Iris pigment epithelial cell (primary cell): ENCODE results near the gene PSMD9.
A peak's percentile ranks its signal among the peaks of the same experiment; 100 is the strongest.
"Not testable (repeated sequence)": the region's sequence is repeated elsewhere in the genome, so short reads cannot be mapped to it uniquely, and the experiment has no call there.

Experiments used
- DNase-seq: peaks from one replicate; pipeline ENCODE4 v3.0.0-alpha.2; 2011; ENCODE audit warnings: low read depth

Gene PSMD9

GRCh38 chr12:121873216-121873569 lies 15.4 kb upstream of the PSMD9 start:
- DNase-seq: peak; percentile 20

GRCh38 chr12:121874071-121874470 lies 14.5 kb upstream of the PSMD9 start:
- no peak for DNase-seq

DNA sequence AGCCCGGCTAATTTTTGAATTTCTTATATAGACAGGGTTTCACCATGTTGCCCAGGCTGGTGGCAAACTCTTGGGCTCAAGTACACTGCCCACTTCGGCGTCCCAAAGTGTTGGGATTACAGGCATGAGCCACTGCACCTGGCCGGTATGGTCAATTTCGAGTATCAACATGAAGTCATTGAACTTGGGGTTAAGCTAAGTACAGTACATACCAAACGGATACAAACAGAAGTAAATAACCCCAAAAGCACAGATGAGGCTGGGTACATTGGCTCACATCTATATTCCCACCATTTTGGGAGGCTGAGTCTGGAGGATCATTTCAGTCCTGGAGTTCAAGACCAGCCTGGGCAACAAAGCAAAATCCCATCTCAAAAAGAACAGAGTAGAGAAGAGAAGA lies 13.0 kb upstream of the PSMD9 start:
- no peak for DNase-seq

GRCh38 chr12:121876080-121876447 lies 12.5 kb upstream of the PSMD9 start:
- DNase-seq: not testable (repeated sequence)

DNA sequence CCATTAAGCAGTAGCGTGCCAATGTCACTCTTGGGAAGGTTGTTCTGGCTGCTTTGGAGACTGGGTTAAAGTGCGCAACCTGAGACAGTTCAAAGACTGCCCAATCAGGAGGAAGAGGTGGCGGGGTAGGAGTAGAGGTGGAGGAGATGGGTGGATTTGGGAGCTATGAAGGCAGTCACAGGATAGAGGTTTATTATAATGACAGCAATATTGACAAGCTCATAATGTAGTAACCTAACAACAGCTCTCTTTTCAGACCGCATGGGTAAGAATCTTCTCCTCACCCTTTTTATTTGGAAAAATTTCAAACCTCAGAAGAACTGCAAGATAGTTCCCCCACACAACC lies 5.3 kb upstream of the PSMD9 start:
- DNase-seq: no peak

DNA sequence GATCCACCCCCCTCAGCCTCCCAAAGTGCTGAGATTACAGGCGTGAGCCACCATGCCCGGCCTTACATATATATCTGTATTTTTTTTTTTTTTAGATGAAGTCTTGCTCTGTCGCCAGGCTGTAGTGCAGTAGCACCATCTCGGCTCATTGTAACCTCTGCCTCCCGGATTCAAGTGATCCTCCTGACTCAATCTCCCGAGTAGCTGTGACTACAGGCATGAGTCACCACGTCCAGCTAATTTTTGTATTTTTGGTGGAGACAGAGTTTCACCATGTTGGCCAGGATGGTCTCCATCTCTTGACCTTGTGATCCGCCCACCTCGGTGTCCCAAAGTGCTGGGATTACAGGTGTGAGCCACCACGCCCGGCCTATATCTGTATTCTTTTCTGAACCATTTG lies 3.5 kb upstream of the PSMD9 start:
- DNase-seq: peak; percentile 63

DNA sequence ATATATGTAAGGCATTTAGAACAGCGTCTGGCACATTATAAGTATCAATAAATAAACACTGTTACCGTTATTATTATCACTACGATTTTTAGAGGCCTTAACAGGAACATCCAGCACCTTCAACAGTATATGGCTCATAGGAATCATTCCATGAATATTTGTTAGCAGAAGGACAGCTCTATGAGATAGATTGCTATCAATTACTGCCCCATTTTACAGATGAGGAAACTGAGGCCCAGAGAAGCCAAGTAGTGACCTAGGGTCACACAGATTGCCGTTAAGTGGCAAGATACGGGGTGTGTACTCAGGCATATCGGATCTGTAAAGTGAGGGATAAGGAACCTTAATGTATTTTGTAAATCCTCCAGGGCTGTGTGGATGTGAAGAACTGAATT lies 510 bp upstream of the PSMD9 start:
- no peak for DNase-seq

DNA sequence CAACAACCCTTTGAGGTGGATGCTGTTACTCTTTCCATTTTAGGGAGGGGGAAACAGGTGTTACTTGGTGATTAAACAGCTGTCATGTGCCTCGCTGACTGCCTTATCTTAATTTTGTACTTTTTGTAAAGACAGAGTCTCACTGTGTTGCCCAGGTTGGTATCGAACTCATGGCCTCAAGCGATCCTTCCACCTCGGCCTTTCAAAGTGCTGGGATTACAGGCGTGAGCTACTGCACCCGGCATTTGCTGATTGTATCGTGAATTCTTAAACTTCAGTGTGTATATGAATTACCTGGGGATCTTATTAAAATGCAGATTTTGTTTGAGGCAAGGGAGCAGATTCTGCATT lies 659 bp downstream of the PSMD9 start:
- no peak for DNase-seq

DNA sequence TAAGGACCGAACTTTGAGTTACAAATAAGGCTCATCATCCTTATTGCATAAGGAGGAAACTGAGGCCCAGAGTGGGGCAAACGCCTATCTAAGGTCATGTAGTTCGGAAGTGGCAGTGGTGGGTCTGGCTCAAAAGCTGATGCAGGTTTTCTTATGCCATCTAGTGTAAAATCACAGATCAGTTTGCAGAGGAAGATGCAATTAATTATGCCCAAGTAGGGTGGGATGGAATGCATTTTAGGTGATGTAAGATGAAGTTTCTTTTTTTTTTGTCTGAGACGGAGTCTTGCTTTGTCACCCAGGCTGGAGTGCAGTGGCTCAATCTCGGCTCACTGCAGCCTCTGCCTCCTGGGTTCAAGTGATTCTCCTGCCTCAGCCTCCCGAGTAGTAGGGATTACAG lies 1.1 kb downstream of the PSMD9 start:
- peak; percentile 11 for DNase-seq

DNA sequence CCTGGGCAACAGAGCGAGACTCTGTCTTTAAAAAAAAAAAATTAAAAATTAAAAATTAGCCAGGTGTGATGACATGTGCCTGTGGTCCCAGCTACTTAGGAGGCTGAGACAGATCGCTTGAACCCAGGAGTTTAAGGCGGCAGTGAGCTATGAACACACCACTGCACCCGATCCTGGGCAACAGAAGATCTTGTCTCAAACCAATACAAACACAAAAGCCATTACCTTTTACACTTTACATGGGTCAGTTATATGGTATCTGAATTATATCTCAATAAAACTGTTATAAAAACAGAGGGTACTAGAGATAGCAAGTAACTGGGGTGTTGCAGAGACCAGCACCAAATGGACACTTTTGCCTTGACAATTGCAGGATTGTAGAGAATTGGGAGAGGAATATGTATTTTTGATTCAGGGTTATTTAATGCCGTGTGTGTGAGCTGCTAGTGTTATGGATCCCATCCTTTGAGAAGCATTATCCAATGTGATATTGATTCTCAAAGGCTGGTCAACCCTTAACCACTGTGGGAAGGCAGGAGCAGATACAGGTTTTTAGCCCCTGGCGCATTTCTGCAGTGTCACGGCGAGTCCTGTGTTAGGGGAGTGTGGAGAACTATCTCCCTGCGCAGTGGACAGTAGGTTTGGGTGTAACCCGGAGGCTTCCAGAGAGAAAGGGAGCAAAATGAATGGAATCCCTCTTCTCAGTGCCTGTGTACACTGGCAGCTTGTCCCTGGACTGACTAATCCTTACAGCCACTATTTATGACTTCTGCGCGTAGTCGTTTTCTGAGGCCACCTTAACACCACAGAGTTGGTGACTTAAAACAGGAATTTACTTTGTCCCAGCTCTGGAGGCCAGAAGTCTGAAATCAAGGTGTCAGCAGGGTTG lies 4.3 kb downstream of the PSMD9 start:
- no peak for DNase-seq

GRCh38 chr12:121893961-121894460 lies 5.4 kb downstream of the PSMD9 start:
- peak; percentile 77 for DNase-seq

DNA sequence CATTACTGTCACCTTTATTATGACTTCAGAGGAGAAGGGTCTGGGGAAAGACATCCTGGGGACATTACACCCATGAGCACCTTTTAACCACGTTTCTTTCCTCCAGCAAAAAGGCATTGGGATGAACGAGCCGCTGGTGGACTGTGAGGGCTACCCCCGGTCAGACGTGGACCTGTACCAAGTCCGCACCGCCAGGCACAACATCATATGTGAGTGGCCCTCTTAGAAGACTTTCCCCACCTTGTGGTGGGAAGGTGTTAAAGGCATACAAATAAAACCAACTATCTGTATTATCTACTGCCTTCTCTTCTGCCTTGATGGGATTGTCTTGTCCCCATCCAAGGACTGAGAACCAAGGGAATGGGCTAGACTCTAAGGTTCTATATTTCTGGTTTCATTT lies 6.0 kb downstream of the PSMD9 start:
- DNase-seq: peak; percentile 69

GRCh38 chr12:121898287-121898686 lies 9.7 kb downstream of the PSMD9 start:
- DNase-seq: no peak

GRCh38 chr12:121899590-121899989 lies 11.0 kb downstream of the PSMD9 start:
- no peak for DNase-seq

DNA sequence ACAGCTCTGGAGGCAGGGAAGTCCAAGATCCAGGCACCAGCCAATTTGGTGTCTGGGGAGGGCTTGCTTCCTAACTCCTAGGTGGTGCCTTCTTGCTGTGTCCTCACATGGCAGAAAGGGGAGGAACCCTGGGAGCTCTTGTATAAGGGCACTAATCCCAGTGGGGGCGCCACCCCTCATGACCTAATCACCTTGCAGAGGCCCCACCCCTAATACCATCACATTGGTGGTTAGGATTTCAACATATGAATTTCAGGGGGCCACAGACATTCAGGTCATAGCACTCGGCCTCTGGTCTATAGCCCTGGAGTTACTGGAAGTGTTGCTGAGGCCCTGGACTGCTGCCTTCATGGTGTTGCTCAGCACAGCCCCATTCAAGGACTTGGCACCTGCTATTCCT lies 14.6 kb downstream of the PSMD9 start:
- no peak for DNase-seq

DNA sequence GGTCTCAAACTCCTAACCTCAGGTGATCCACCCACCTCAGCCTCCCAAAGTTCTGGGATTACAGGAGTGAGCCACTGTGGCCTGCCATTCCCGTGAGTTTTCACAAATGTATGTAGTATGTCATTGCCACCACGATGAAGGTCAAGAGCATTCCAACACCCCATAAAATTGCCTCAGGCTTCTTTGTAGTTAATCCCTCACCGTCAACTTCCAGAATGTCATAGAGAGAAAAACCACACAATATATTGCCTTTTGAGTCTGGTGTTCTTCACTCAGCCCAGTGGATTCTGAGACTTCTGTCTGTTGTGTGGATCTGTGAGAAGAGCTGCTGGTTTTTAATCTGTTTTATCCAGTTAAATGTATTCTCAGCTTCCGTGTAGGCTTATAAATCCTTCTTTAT lies 17.2 kb downstream of the PSMD9 start:
- DNase-seq: peak; percentile 35

DNA sequence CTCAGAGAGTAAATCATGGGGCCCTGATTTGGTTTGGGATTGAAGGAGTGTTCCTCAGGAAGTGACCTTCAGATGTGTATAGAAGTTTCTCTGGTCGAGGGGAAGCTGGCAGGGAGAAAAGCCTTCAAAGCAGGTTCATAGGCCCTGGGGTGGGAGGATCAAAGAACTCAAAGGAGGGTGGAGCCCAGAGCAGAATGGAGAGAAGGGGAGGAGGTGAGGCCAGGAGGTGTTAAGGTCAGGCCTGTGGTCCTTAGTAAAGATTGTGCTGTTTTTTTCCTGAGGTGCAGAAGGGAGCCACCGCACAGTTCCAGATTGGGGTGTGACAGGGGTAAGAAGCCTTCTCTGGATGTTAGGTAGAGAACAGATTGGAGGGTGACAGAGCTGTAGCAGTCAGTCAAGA lies 20.1 kb downstream of the PSMD9 start:
- DNase-seq: no peak

DNA sequence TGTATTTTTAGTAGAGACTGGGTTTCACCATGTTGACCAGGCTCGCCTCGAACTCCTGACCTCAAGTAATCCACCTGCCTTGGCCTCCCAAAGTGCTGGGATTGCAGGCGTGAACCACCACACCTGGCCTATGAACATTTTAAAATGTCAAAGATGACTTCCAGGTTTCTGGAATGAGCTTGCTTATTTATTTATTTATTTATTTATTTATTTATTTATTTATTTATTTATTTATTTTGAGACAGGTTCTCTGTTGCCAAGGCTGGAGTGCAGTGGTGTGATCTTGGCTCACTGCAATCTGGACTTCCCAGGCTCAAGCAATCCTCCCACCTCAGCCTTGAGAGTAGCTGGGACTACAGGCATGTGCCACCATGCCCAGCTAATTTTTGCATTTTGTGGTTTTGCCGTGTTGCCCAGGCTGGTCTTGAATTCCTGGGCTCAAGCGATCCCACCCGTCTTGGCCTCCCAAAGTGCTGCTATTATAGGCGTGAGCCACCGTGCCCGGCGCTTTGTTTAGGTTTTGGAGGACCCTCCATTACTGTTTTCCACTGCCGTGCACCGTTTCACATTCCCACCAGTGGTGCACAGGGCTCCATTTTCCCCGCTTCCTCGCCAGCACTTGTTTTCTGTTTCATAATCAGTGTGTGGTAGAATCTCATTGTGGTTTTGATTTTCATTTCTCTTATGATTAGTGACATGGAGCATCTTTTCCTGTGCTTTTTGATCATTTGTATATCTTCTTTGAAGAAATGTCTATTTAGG lies 23.4 kb downstream of the PSMD9 start:
- no peak for DNase-seq

- DNase-seq: peak; percentile 40
Observed at GRCh38 chr12:121915841-121916321, 27.3 kb downstream of the PSMD9 start.

- peak; percentile 57 for DNase-seq
Observed at GRCh38 chr12:121916719-121917118, 28.1 kb downstream of the PSMD9 start.

DNA sequence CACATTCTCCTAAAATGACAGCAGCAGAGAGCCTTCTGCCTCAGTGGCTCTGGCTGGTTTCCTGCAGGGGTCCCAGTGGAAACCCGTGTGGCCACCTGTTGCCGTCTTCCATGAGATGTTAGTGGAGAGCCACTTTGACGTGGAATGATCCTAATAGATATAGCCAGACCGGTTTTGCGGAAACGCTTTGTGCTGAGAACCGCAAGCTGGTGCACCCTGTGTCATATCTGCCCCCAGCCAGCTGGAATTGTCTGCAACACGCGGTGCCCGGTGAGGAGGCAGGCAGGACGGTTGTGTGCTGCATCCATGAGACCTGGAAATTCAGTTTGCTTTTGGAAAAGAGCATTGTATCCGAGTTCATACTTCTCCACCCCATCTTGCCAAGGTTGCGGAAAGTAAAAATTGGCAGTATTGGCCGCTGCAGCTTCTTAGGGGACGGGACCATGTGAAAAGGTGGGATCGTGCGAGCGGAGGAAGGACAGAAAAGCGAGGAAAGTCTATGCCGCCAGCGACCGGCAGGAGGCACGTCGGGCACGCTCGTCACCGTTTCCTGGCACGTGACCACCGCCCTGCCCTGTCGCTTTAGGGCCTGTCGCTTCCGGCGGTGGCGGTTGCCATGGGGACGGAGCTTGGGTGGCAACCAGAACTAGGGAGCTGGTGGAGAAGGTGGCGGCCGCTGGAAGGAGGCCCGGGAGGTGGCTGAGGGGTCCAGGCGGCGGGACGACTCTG lies 29.5 kb downstream of the PSMD9 start, which contains the start of gene CFAP251:
CFAP251 (plus strand) TSS at position 643 of the 729 bp plus-strand sequence. CDS start 2,714 bp downstream, outside the sequence.
- peak; percentile 45 for DNase-seq

DNA sequence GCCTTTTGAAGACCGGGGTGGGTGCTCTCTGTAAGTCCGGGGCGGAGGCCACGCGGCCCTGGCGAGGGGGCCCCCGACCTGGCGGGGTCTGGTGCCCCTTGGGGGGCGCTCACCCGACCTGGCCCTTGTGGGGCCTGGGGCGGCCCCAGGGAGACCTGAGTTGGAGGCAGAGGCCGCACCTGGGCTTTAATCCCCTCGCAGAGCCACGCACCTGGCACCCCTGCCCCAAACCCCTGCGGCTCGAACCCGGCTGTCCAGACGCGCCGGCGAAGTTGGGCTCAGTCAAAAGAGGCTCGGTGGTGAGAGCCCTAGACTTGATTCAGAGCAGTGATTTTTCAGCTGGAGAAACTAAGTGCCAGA lies 30.1 kb downstream of the PSMD9 start:
- DNase-seq: no peak

- no peak for DNase-seq
Observed at GRCh38 chr12:121921066-121921465, 32.5 kb downstream of the PSMD9 start.
